GM08714 (cell line): ENCODE data around the gene C1S.

Source experiments
- H3K4me3 ChIP-seq: fragments of 200-500 bp; sonication (Bioruptor generic); 2 replicates; pipeline ENCODE4 v1.5.1; 2014; ENCODE audit warnings: mild to moderate bottlenecking, low read length, inconsistent platforms
- ZNF274 ChIP-seq: IDR thresholded peaks from 2 replicates; pipeline ENCODE4 v1.6.1; 2012; ENCODE audit warnings: mild to moderate bottlenecking, low read depth, low read length

Gene C1S

DNA sequence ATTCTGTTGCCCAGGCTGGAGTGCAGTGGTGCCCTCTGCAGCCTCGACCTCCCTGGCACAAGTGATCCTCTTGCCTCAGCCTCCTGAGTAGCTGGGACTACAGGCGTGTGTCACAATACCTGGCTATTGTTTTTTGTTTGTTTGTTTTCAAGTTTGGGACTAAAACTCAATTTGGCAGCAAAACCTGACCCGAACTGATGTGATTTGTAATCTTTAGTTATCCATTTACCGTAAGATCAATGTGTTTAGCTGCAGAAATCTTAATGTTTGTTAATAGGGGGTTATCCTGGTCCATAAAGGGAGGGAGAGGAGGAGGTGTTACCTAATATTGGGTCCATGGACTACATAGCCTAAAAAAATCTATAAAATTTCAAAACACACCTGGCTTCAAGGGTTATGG lies 738 bp upstream of the C1S start:
- H3K4me3 ChIP-seq = no peak overlapping the region
- TF ChIP-seq ZNF274 = no peak

- TF ChIP-seq ZNF274 = no peak
- H3K4me3 ChIP-seq = no peak overlapping the region
Observed at GRCh38 chr12:7061138-7061537, 620 bp downstream of the C1S start.

DNA sequence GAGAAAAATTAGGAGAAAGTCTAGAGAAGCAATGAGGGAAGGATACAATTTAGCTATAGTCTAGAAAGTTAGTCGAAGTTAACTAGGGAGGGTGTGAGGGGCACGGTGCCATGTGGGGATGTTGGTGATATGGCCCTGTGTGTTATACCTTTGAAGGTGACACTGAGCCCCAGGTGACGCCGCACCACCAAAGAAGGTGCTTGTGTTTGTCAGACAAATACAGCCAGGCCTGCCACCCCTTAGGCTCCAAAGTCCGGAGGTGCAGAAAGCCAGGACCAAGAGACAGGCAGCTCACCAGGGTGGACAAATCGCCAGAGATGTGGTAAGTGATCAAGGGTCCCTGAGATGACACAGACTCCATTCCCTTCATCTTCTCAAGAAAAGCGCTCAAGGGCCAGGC lies 1.1 kb downstream of the C1S start:
- no peak for TF ChIP-seq ZNF274

DNA sequence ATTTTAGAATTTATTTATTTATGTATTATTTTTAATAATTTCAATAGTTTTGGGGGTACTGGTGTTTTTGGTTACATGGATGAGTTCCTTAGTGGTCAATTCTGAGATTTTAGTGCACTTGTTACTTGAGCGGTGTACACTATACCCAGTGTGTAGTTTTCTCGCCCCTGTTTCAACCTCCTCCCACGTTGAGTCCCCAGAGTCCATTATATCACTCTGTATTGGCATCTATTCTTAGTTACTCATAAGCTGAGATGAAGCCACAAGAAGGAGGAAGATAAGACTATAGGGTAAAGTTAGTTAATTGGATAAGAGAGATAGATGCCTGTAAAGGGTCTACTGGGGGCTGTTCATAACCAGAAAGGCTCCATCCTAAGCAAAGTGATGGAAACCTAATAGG lies 4.0 kb downstream of the C1S start:
- no peak for TF ChIP-seq ZNF274

More for the DNA sequence above, 1.1 kb downstream of the C1S start:
- H3K4me3 ChIP-seq = no peak overlapping the region

DNA sequence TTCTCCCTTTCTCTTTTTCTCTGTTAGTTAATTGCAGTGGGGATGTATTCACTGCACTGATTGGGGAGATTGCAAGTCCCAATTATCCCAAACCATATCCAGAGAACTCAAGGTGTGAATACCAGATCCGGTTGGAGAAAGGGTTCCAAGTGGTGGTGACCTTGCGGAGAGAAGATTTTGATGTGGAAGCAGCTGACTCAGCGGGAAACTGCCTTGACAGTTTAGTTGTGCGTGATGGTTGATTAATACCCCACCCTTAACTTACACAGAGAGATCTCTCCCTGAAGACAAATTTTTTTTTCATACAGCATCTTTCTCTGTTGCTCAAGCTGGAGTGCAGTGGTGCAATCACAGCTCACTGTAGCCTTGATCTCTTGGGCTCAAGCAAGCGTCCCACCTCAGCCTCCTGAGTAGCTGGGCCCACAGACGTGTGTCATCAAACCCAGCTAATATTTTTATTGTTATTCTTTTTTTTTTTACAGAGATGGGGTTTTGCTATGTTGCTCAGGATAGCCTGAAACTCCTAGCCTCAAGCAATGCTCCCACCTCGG lies 4.6 kb downstream of the C1S start:
- no peak overlapping the region for H3K4me3 ChIP-seq
- no peak for TF ChIP-seq ZNF274

More for the DNA sequence above, 4.0 kb downstream of the C1S start:
- no peak overlapping the region for H3K4me3 ChIP-seq

DNA sequence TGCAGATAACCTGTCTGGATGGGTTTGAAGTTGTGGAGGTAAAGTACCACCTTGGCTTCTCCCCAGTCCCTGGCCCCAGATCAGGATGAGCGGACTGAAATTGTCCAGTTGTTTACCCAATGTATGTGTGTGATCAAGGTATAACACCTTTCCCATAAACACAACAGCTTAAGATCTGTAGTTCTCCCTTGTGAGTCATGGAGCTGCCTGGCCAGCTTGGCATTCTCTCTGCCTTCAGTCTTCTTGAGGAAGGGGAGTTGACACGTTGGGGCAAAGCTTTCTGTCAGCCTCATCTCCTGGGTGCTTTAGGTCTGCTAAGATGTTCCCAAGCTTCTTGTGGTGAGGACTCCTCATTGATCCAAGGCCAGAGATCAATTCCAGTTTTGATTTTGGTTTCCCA lies 6.1 kb downstream of the C1S start:
- H3K4me3 ChIP-seq = no peak overlapping the region
- no peak for TF ChIP-seq ZNF274

DNA sequence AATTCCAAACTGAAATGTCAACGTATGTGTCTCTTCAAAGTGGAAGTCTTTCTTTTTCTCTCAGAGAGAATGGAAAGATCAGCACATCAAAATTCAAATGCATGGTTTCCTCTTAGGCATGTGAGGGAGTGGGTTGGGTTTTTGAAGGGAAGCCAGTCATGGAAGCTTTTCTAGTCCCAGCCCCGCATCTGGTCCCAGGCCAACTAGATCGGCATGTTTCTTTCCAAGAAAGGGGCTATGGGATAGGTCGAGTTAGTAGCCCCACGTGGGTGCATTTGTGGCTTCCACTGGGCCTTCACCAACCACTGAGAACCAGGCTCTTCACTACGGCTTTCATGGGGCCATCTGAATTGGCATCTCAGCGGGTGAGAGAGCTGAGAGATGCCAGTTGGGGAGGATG lies 6.6 kb downstream of the C1S start:
- H3K4me3 ChIP-seq = no peak overlapping the region
- TF ChIP-seq ZNF274 = no peak

- TF ChIP-seq ZNF274 = no peak
- no peak overlapping the region for H3K4me3 ChIP-seq
Observed at GRCh38 chr12:7068240-7068993, 7.9 kb downstream of the C1S start.

GRCh38 chr12:7068994-7069346 lies 8.5 kb downstream of the C1S start:
- no peak overlapping the region for H3K4me3 ChIP-seq
- no peak for TF ChIP-seq ZNF274

DNA sequence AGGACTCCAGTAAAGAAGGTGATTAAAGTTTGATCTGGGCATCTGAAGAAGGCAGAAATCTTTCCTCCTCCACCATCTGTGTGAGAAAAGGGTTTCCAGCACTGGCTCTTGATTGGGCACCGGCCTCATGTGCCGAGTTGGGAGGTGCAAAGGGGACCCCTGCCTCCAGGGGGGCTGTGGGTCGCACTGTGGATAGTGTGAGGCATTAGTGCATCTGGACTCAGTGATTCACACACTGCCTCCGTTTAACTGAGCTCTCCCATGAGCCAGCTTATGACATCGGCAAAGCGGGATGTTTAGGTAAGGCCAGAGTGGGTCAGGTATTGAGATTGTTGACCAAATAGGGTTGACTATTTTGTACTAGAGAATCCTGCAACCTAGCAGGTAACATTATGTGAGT lies 8.9 kb downstream of the C1S start:
- TF ChIP-seq ZNF274 = no peak
- H3K4me3 ChIP-seq = no peak overlapping the region

- TF ChIP-seq ZNF274 = no peak
- H3K4me3 ChIP-seq = no peak overlapping the region
Observed at GRCh38 chr12:7072035-7072434, 11.5 kb downstream of the C1S start.

DNA sequence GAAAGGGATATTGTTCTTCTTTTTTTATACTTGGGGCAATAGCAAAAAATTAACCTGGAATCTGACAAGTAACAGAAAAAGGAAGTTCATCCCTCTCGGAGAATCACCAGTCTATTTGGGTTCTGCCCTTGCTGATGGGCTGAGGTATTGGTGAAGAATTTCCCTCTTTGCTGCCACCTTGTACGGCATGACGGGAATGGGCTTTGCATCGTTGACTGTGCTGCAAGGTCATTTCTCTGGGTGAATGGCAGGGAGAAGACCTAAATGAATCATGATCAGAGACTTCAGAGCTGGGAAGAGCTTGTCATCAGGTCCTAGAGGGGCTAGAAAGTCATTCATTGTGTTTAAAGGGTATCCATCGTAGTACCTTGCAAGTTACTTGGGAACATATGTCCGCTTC lies 12.0 kb downstream of the C1S start:
- TF ChIP-seq ZNF274 = no peak
- no peak overlapping the region for H3K4me3 ChIP-seq

GRCh38 chr12:7073946-7074345 lies 13.4 kb downstream of the C1S start:
- no peak overlapping the region for H3K4me3 ChIP-seq
- no peak for TF ChIP-seq ZNF274

DNA sequence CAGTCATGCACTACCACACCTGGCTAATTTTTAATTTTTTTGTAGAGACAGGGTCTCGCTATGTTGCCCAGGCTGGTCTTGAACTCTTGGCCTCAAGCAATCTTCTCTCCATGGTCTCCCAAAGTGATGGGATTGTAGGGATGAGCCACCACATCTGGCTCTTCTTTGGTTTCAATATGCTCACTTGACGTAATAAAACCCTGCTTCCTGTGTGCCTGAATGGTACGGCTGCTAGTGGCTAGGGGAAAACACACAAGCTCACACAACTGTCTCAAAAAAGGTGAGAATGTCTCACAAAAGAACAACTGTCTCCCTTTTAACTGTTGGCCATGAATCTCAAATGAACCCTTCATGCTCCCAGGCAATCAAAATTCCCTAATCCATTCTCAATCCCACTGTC lies 15.0 kb downstream of the C1S start:
- H3K4me3 ChIP-seq = no peak overlapping the region
- TF ChIP-seq ZNF274 = no peak

DNA sequence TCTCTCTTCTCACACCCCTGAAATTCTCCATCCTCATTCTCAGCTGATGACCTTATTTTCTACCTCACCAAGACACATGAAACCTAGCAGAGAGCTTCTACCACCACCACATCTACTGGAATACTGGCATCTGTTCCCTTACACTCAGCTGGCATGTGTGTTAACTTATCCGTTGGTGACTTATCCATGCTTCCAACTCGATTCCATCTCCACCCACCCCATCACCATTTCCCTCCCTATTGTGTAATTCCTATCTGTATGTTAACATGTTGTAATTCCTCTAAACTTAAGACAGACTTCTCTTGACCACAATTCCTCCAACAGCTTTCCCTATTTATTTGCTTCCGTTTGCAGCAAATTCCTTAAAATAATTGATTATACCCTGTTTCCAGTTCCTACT lies 15.4 kb downstream of the C1S start:
- H3K4me3 ChIP-seq = no peak overlapping the region
- no peak for TF ChIP-seq ZNF274

- no peak overlapping the region for H3K4me3 ChIP-seq
- no peak for TF ChIP-seq ZNF274
Observed at GRCh38 chr12:7076493-7076892, 16.0 kb downstream of the C1S start.

GRCh38 chr12:7078163-7078562 lies 17.6 kb downstream of the C1S start:
- no peak for TF ChIP-seq ZNF274
- H3K4me3 ChIP-seq = no peak overlapping the region
